GM12864 (cell line): ENCODE results near the gene PRSS57.

ENCODE experiments used
- DNase-seq: peaks from one replicate; pipeline ENCODE4 v3.0.0-alpha.2; 2011; ENCODE audit warnings: low read depth
- H3K4me3 ChIP-seq: 2 replicates; pipeline ENCODE4 v1.5.1; 2011; ENCODE audit warnings: mild to moderate bottlenecking, low read depth, low read length, control low read depth
- TF ChIP-seq, protein P1 (sequence below): IDR thresholded peaks from 2 replicates; pipeline ENCODE4 v1.5.1; 2011; ENCODE audit warnings: low read depth, mild to moderate bottlenecking, moderate library complexity, low read length, control low read depth, inconsistent platforms; ENCODE audit errors: missing control alignments

The PRSS57 gene

GRCh38 chr19:662207-662961 is 32.9 kb downstream of the PRSS57 start:
- DNase-seq, result no peak
- TF ChIP-seq, protein P1, sequence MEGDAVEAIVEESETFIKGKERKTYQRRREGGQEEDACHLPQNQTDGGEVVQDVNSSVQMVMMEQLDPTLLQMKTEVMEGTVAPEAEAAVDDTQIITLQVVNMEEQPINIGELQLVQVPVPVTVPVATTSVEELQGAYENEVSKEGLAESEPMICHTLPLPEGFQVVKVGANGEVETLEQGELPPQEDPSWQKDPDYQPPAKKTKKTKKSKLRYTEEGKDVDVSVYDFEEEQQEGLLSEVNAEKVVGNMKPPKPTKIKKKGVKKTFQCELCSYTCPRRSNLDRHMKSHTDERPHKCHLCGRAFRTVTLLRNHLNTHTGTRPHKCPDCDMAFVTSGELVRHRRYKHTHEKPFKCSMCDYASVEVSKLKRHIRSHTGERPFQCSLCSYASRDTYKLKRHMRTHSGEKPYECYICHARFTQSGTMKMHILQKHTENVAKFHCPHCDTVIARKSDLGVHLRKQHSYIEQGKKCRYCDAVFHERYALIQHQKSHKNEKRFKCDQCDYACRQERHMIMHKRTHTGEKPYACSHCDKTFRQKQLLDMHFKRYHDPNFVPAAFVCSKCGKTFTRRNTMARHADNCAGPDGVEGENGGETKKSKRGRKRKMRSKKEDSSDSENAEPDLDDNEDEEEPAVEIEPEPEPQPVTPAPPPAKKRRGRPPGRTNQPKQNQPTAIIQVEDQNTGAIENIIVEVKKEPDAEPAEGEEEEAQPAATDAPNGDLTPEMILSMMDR, result no peak
- peak overlapping the region; percentile 75 for H3K4me3 ChIP-seq

GRCh38 chr19:661427-662196 is 33.6 kb downstream of the PRSS57 start:
- H3K4me3 ChIP-seq, result peak overlapping the region; percentile 75
- TF ChIP-seq, protein P1, result no peak
- no peak for DNase-seq

DNA sequence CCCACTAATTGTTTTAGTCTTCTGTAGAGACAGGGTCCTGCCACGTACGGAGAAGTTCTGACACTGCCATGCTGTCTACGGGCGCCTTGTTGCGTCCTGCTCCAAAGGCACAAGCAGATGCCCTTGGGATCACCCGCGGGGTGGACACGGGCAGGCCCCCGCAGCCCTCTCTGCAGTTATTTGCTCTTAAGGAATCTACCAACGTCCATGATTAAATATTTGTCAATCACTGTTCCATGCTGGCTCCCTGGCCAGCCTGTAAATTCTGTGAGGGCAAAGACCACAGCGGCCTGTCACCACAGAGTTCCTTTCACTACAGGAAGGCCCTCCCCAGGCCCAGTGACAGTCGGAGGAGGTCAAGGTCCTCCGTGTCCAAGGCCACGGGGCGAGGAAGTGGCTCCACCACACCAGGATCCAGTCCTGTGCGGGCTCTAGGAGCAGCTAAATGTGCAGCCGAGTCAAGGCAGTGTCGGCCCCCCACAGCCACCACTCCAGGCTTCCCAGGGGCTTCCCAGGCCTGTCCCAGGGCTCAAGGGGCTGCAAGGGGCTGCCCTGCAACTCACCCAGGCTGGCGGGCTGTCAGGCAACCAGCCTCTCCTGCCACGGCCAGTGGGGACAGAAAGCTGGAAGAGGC is 34.3 kb downstream of the PRSS57 start:
- TF ChIP-seq, protein P1, result no peak
- H3K4me3 ChIP-seq, result peak overlapping the region; percentile 75
- no peak for DNase-seq

- H3K4me3 ChIP-seq, result peak overlapping the region; percentile 75
- DNase-seq, result no peak
- TF ChIP-seq, protein P1, result no peak
Measured at GRCh38 chr19:658916-659839, 36.1 kb downstream of the PRSS57 start.

- TF ChIP-seq, protein P1, result no peak
- no peak overlapping the region for H3K4me3 ChIP-seq
Measured at GRCh38 chr19:658059-658839, 37.0 kb downstream of the PRSS57 start.

More at GRCh38 chr19:658059-658839, 37.0 kb downstream of the PRSS57 start:
- no peak for DNase-seq
